Measurements from ENCODE around the gene MAPK8IP2. TPM values are rescaled to one million over a fixed set of nuclear protein-coding genes. Genes with fewer than 3 reads are reported as not detected.
A peak's percentile ranks its signal among the peaks of the same experiment; 100 is the strongest.

MAPK8IP2 gene
- total RNA-seq, 1 donor from 2014 or later, result 7.7 TPM

GRCh38 chr22:50621356-50621880 is 20.8 kb downstream of the MAPK8IP2 start:
- peak overlapping the region; percentile 34 for H3K27ac Mint-ChIP-seq
- peaks cover 24% of the 10 kb centered on the region for H3K27me3 Mint-ChIP-seq
- no peak for TF ChIP-seq CTCF (IDR thresholded peaks at IDR 0.05; ENCODE audit: unreplicated experiment)
- peak overlapping the region; percentile 6 for H3K4me3 Mint-ChIP-seq (ENCODE audit: low read depth)
- no peaks in the 10 kb centered on the region for H3K9me3 Mint-ChIP-seq (ENCODE audit: low read depth)
- H3K36me3 Mint-ChIP-seq (ENCODE audit: insufficient read depth), result peaks cover 1% of the 10 kb centered on the region
- peaks cover 21% of the 10 kb centered on the region for H3K4me1 Mint-ChIP-seq (ENCODE audit: low read depth)
- DNase-seq (ENCODE audit: low spot score, unreplicated experiment), result no peak

GRCh38 chr22:50621948-50622722 is 21.5 kb downstream of the MAPK8IP2 start:
- H3K27me3 Mint-ChIP-seq, result peaks cover 24% of the 10 kb centered on the region
- no peak for DNase-seq (ENCODE audit: low spot score, unreplicated experiment)
- peak overlapping the region; percentile 6 for H3K4me3 Mint-ChIP-seq (ENCODE audit: low read depth)
- peak overlapping the region; percentile 34 for H3K27ac Mint-ChIP-seq
- H3K36me3 Mint-ChIP-seq (ENCODE audit: insufficient read depth), result peaks cover 1% of the 10 kb centered on the region
- peak; percentile 23 for TF ChIP-seq CTCF (IDR thresholded peaks at IDR 0.05; ENCODE audit: unreplicated experiment)
- H3K4me1 Mint-ChIP-seq (ENCODE audit: low read depth), result peaks cover 21% of the 10 kb centered on the region
- H3K9me3 Mint-ChIP-seq (ENCODE audit: low read depth), result no peaks in the 10 kb centered on the region

GRCh38 chr22:50622723-50623327 is 22.2 kb downstream of the MAPK8IP2 start:
- no peak for DNase-seq (ENCODE audit: low spot score, unreplicated experiment)

GRCh38 chr22:50624347-50625130 is 23.9 kb downstream of the MAPK8IP2 start:
- Mint-ChIP-seq H3K9me3 (ENCODE audit: low read depth) (no peaks in the 10 kb centered on the region), H3K36me3 (ENCODE audit: insufficient read depth) (peaks cover 1% of the 10 kb centered on the region), H3K27ac (no peak overlapping the region), H3K27me3 (peaks cover 13% of the 10 kb centered on the region), H3K4me3 (ENCODE audit: low read depth) (no peak overlapping the region), H3K4me1 (ENCODE audit: low read depth) (peaks cover 29% of the 10 kb centered on the region)
- no peak for TF ChIP-seq CTCF (IDR thresholded peaks at IDR 0.05; ENCODE audit: unreplicated experiment)
- no peak for DNase-seq (ENCODE audit: low spot score, unreplicated experiment)

More at GRCh38 chr22:50622723-50623327, 22.2 kb downstream of the MAPK8IP2 start:
- Mint-ChIP-seq H3K27ac (peak overlapping the region; percentile 45), H3K4me3 (ENCODE audit: low read depth) (no peak overlapping the region), H3K27me3 (peaks cover 21% of the 10 kb centered on the region), H3K36me3 (ENCODE audit: insufficient read depth) (peaks cover 1% of the 10 kb centered on the region), H3K9me3 (ENCODE audit: low read depth) (no peaks in the 10 kb centered on the region), H3K4me1 (ENCODE audit: low read depth) (peaks cover 21% of the 10 kb centered on the region)
- TF ChIP-seq CTCF (IDR thresholded peaks at IDR 0.05; ENCODE audit: unreplicated experiment), result no peak

GRCh38 chr22:50625131-50625567 is 24.6 kb downstream of the MAPK8IP2 start:
- Mint-ChIP-seq H3K27ac (no peak overlapping the region), H3K4me1 (ENCODE audit: low read depth) (peaks cover 30% of the 10 kb centered on the region), H3K27me3 (peaks cover 12% of the 10 kb centered on the region), H3K4me3 (ENCODE audit: low read depth) (no peak overlapping the region), H3K36me3 (ENCODE audit: insufficient read depth) (peaks cover 1% of the 10 kb centered on the region), H3K9me3 (ENCODE audit: low read depth) (no peaks in the 10 kb centered on the region)
- DNase-seq (ENCODE audit: low spot score, unreplicated experiment), result no peak
- TF ChIP-seq CTCF (IDR thresholded peaks at IDR 0.05; ENCODE audit: unreplicated experiment), result no peak

Data from progenitor cell of endocrine pancreas (in vitro differentiated cells).